ENCODE results near the gene MYBPC1. TPM values are rescaled to one million over a fixed set of nuclear protein-coding genes. Genes with fewer than 3 reads are reported as not detected.
"Not testable (repeated sequence)": the region's sequence is repeated elsewhere in the genome, so short reads cannot be mapped to it uniquely, and the experiment has no call there.

The MYBPC1 gene
- total RNA-seq, 1 donor from 2014 or later, result not detected

DNA sequence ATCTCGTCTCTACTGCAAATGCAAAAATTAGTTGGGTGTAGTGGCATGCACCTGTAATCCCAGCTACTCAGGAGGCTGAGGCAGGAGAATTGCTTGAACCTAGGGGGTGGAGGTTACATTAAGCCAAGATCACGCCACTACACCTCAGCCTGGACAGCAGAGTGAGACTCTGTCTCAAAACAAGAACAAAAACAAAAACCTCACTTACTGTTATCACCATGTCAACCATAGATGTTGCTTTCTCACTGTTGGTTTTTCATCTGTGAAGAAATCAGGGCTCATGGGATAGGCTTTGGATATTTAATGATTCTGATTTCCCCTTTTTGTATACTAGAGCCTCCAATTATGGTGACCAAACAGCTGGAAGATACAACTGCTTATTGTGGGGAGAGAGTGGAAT lies 52.9 kb downstream of the MYBPC1 start:
- Mint-ChIP-seq H3K27me3 (ENCODE audit: insufficient read depth) (peaks cover 16% of the 10 kb centered on the region), H3K4me3 (no peak overlapping the region), H3K9me3 (no peaks in the 10 kb centered on the region), H3K27ac (no peak overlapping the region), H3K4me1 (ENCODE audit: low read depth) (no peaks in the 10 kb centered on the region), H3K36me3 (ENCODE audit: low read depth) (no peaks in the 10 kb centered on the region)
- DNase-seq (ENCODE audit: low spot score), result no peak
- intact Hi-C loops (cut with micrococcal nuclease), result no loop called here

DNA sequence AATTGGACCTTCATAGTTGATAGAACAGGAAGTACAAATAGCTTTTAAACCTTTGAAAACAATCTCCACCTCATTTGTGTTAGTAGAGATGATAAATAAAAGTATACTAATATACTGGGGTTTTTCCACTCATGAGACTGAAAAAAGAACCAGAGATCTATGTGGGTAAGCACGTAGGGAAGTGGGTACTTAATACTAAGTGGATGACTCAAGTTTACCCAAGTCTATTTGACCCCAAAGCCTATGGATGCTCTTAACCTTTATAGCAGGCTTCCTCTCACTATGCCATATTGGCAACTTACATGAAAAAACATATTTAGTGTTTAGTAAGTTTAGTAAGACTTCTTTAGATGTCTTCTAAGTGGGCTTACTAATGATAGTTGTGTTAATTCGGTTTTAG lies 53.4 kb downstream of the MYBPC1 start:
- peaks cover 11% of the 10 kb centered on the region for H3K27me3 Mint-ChIP-seq (ENCODE audit: insufficient read depth)
- intact Hi-C loops (cut with micrococcal nuclease), result no loop called here
- H3K36me3 Mint-ChIP-seq (ENCODE audit: low read depth), result no peaks in the 10 kb centered on the region
- no peaks in the 10 kb centered on the region for H3K4me1 Mint-ChIP-seq (ENCODE audit: low read depth)
- H3K4me3 Mint-ChIP-seq, result no peak overlapping the region
- DNase-seq (ENCODE audit: low spot score), result no peak
- H3K27ac Mint-ChIP-seq, result no peak overlapping the region
- H3K9me3 Mint-ChIP-seq, result no peaks in the 10 kb centered on the region

DNA sequence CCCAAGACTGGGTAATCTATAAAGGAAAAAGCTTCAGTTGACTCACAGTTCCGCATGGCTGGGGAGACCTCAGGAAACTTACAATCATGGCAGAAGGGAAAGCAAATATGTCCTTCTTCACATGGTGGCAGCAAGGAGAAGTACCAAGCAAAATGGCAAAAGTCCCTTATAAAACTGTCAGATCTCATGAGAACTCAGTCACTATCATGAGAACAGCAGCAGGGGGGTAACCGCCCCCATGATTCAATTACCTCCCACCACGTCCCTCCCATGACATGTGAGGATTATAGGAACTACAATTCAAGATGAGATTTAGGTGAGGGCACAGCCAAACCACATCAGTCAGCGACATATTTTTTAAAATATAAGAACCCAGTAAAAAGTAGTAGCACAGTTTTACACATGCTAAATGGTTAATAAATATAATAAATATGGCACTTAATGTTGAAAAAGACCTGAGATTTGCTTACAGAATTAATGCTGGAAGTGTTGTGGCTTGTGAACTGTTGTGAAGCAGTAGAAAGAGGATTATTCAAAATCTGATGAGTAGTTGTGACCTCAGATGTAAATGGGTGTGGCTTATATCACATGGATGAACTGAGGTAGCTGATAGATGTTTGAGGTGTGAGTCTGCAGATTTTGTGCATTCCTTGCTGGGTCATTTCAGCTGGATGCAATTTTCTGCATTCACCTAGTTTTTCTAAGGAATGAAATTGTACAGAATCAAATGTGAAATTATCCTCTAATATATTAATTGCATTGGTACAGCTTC lies 55.8 kb downstream of the MYBPC1 start:
- H3K27ac Mint-ChIP-seq, result no peak overlapping the region
- no peaks in the 10 kb centered on the region for H3K9me3 Mint-ChIP-seq
- H3K27me3 Mint-ChIP-seq (ENCODE audit: insufficient read depth), result peaks cover 13% of the 10 kb centered on the region
- DNase-seq (ENCODE audit: low spot score), result no peak
- intact Hi-C loops (cut with micrococcal nuclease), result no loop called here
- H3K36me3 Mint-ChIP-seq (ENCODE audit: low read depth), result no peaks in the 10 kb centered on the region
- no peaks in the 10 kb centered on the region for H3K4me1 Mint-ChIP-seq (ENCODE audit: low read depth)
- H3K4me3 Mint-ChIP-seq, result no peak overlapping the region

DNA sequence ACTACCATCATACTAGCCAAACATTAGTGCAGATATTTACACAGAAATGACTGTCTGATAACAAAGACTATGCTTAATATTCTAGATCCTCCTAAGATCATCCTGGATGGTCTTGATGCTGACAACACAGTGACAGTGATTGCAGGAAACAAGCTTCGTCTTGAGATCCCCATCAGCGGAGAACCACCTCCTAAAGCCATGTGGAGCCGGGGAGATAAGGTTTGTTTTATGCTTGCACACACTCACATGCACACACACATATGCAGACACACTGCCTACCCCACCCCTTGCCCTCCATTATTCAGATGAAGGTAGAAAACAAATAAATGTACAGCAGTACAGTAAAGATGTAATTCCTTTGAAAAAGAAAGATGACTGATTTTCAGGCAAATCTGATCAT lies 58.3 kb downstream of the MYBPC1 start:
- DNase-seq (ENCODE audit: low spot score), result no peak
- H3K9me3 Mint-ChIP-seq, result no peaks in the 10 kb centered on the region
- no peaks in the 10 kb centered on the region for H3K36me3 Mint-ChIP-seq (ENCODE audit: low read depth)
- no peak overlapping the region for H3K4me3 Mint-ChIP-seq
- intact Hi-C loops (cut with micrococcal nuclease), result no loop called here
- no peaks in the 10 kb centered on the region for H3K4me1 Mint-ChIP-seq (ENCODE audit: low read depth)
- peaks cover 7% of the 10 kb centered on the region for H3K27me3 Mint-ChIP-seq (ENCODE audit: insufficient read depth)
- no peak overlapping the region for H3K27ac Mint-ChIP-seq

DNA sequence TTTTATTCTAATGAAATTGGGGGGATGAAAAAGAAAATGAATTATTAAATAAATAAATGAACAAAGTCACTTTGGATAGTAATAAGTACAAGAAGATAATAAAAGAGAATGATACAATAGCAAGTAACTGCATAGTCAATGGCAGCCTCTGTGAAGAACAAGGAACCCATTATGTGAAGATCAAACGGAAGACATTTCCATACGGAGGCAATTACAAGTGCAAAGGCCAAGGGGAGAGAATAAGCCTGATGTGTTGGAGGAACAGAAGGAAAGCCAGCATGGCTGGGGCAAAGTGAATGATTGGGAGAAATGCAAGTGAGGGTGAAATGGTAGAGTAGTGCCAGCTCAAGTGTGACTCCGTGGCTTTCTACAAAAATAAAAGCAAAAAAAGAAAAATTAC lies 58.7 kb downstream of the MYBPC1 start:
- no peak for DNase-seq (ENCODE audit: low spot score)
- Mint-ChIP-seq H3K4me1 (ENCODE audit: low read depth) (no peaks in the 10 kb centered on the region), H3K36me3 (ENCODE audit: low read depth) (no peaks in the 10 kb centered on the region), H3K27ac (no peak overlapping the region), H3K4me3 (no peak overlapping the region), H3K27me3 (ENCODE audit: insufficient read depth) (peaks cover 7% of the 10 kb centered on the region), H3K9me3 (no peaks in the 10 kb centered on the region)
- intact Hi-C loops (cut with micrococcal nuclease), result no loop called here

DNA sequence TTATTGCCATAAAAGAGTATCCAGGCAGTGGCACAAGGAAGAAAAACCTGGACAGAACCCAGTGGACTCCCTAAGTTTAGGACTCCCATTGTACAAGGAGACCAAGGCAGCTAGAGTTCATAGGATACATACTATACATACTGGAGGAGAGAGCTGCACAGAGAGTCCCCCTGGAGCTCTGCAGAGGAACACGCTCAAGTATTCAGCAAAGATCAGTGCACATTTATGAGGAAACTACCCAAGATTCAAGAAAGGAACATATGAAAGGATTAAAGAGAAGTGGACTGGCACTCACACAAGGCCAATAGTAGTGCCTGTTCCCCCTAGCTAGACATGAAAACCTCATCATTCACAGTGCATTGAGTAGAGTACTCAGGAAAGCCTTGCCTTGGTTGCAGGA lies 59.7 kb downstream of the MYBPC1 start:
- intact Hi-C loops (cut with micrococcal nuclease), result no loop called here
- Mint-ChIP-seq H3K9me3 (no peaks in the 10 kb centered on the region), H3K36me3 (ENCODE audit: low read depth) (no peaks in the 10 kb centered on the region), H3K27ac (no peak overlapping the region), H3K4me3 (no peak overlapping the region), H3K4me1 (ENCODE audit: low read depth) (no peaks in the 10 kb centered on the region), H3K27me3 (ENCODE audit: insufficient read depth) (peaks cover 7% of the 10 kb centered on the region)
- no peak for DNase-seq (ENCODE audit: low spot score)

DNA sequence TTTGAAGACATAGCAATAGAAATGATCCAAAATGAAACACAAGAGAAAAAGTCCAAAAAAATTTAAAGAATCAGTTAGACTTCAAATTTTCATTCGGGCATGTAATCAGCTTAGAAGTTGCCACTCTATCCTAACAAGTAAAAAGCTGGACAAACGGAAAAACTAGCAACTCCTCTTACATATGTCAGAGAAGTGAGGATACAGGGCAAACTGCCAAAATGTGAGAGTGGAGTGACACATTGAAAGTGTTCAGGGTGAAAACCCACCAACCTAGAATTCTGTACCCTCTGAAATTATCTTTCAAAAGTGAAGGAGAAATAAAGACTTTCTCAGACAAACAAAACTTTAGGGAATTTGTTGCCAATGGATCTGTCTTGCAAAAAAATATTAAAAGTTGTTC lies 60.6 kb downstream of the MYBPC1 start:
- intact Hi-C loops (cut with micrococcal nuclease), result no loop called here
- H3K9me3 Mint-ChIP-seq, result no peaks in the 10 kb centered on the region

DNA sequence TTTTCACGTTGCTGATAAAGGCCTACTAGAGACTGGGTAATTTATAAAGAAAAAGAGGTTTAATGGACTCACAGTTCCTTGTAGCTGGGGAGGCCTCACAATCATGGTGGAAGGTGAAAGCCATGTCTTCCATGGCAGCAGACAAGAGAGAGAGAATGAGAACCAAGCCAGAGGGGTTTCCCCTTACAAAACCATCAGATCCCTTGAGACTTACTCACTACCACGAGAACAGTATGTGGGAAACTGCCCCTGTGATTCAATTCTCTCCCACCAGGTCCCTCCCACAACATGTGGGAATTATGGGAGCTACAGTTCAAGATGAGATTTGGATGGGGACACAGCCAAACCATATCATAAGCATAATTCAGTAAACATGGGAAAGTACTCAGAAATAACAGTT lies 65.9 kb downstream of the MYBPC1 start:
- H3K4me3 Mint-ChIP-seq; DNase-seq (ENCODE audit: low spot score); H3K4me1 Mint-ChIP-seq (ENCODE audit: low read depth); H3K27ac Mint-ChIP-seq; H3K9me3 Mint-ChIP-seq; H3K27me3 Mint-ChIP-seq (ENCODE audit: insufficient read depth); H3K36me3 Mint-ChIP-seq (ENCODE audit: low read depth); intact Hi-C loops (cut with micrococcal nuclease): not testable (repeated sequence)

More for the DNA sequence above, 60.6 kb downstream of the MYBPC1 start:
- no peaks in the 10 kb centered on the region for H3K4me1 Mint-ChIP-seq (ENCODE audit: low read depth)
- H3K4me3 Mint-ChIP-seq, result no peak overlapping the region
- DNase-seq (ENCODE audit: low spot score), result no peak
- H3K27me3 Mint-ChIP-seq (ENCODE audit: insufficient read depth), result peaks cover 7% of the 10 kb centered on the region
- H3K27ac Mint-ChIP-seq, result no peak overlapping the region
- H3K36me3 Mint-ChIP-seq (ENCODE audit: low read depth), result no peaks in the 10 kb centered on the region

DNA sequence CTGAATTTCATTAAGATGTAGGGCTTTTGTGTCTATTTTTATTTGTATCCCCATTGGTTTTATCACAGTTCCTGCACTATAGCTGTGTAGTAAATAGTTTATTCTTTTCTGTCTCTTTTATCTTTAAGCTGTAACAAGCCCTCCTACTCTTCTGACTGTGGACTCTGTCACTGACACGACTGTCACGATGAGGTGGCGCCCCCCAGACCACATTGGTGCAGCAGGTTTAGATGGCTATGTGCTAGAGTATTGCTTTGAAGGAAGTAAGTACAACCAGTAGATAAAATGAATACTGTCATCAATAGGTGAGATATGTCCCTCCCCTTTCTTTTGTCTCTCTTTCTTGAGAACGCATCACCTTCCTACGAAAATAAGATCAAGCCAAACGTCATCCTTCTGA lies 68.5 kb downstream of the MYBPC1 start:
- Mint-ChIP-seq H3K9me3 (no peaks in the 10 kb centered on the region), H3K27me3 (ENCODE audit: insufficient read depth) (peaks cover 11% of the 10 kb centered on the region), H3K4me3 (no peak overlapping the region), H3K36me3 (ENCODE audit: low read depth) (no peaks in the 10 kb centered on the region), H3K27ac (no peak overlapping the region), H3K4me1 (ENCODE audit: low read depth) (no peaks in the 10 kb centered on the region)
- intact Hi-C loops (cut with micrococcal nuclease), result no loop called here
- no peak for DNase-seq (ENCODE audit: low spot score)

DNA sequence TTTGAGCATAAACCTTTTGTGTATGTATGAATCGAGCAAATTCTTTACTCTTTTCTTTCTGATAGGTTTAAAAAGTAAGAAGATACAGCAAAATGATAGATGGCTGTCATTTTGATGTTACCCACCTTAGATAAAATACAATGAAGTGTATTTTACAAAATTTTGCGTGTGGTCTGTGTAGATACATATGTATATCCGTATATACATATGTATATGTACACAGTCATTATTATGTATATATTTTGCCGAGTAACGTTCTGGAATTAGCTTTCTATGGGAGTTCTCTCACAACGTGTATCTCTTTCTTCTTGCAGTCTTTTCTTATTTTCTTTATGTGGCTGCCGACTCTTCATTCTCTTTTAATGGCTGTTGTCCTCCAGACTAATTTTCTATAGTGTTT lies 70.2 kb downstream of the MYBPC1 start:
- Mint-ChIP-seq H3K36me3 (ENCODE audit: low read depth) (no peaks in the 10 kb centered on the region), H3K4me1 (ENCODE audit: low read depth) (no peaks in the 10 kb centered on the region), H3K27ac (no peak overlapping the region), H3K4me3 (no peak overlapping the region), H3K27me3 (ENCODE audit: insufficient read depth) (peaks cover 11% of the 10 kb centered on the region), H3K9me3 (no peaks in the 10 kb centered on the region)
- no peak for DNase-seq (ENCODE audit: low spot score)
- intact Hi-C loops (cut with micrococcal nuclease), result no loop called here

DNA sequence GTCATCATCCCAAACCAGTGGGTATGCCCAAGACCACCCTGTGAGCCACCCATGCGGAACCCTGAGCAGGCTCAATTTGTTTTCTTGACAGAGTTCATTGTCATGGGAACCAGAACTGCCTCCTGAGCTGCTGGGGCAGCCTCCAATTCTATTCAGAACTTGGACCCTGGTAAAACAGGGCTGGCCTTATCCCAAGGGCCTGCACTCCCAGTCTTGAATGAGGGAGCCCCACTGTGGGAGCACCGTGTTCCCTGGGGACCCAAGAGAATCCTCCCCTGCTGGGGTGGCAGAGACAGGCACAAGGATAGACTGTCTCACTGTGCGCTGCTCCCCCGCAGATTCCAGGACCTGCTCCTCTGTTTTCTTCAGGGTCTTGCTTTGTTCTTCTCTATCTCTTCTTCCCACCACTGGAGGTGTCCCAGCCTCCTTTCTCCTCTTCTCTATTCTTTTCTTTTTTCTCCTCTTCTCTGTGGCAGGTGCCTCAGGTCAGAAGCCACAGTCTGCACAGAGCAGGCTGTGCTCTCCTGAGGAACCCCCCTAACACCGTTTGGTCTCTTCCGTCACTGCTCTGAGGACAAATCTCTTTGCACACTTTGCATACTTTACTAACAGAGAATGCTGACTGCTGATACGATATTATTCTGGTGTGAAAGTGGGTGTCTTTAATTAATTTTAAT lies 71.4 kb downstream of the MYBPC1 start:
- Mint-ChIP-seq H3K4me3 (no peak overlapping the region), H3K4me1 (ENCODE audit: low read depth) (peaks cover 2% of the 10 kb centered on the region), H3K36me3 (ENCODE audit: low read depth) (no peaks in the 10 kb centered on the region), H3K27ac (no peak overlapping the region), H3K27me3 (ENCODE audit: insufficient read depth) (peaks cover 11% of the 10 kb centered on the region), H3K9me3 (no peaks in the 10 kb centered on the region)
- no peak for DNase-seq (ENCODE audit: low spot score)
- intact Hi-C loops (cut with micrococcal nuclease), result no loop called here

DNA sequence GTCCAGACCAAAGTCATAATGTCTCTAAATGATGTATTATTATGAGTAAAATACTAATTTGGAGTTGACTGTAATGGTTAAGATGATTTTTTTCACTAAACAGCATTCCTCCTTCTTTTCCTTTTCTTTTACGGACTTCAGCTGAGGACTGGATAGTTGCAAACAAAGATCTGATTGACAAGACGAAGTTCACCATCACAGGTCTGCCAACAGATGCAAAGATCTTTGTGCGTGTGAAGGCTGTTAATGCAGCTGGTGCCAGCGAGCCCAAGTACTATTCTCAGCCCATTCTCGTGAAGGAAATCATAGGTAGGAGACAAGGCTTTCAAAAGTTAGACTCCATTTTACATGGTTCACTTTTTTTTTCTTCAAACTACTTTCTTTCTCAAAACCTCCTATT lies 72.8 kb downstream of the MYBPC1 start:
- H3K4me1 Mint-ChIP-seq (ENCODE audit: low read depth), result peaks cover 9% of the 10 kb centered on the region
- no peaks in the 10 kb centered on the region for H3K36me3 Mint-ChIP-seq (ENCODE audit: low read depth)
- no peak for DNase-seq (ENCODE audit: low spot score)
- H3K4me3 Mint-ChIP-seq, result no peak overlapping the region
- H3K9me3 Mint-ChIP-seq, result no peaks in the 10 kb centered on the region
- no peak overlapping the region for H3K27ac Mint-ChIP-seq
- H3K27me3 Mint-ChIP-seq (ENCODE audit: insufficient read depth), result peaks cover 11% of the 10 kb centered on the region
- intact Hi-C loops (cut with micrococcal nuclease), result no loop called here

DNA sequence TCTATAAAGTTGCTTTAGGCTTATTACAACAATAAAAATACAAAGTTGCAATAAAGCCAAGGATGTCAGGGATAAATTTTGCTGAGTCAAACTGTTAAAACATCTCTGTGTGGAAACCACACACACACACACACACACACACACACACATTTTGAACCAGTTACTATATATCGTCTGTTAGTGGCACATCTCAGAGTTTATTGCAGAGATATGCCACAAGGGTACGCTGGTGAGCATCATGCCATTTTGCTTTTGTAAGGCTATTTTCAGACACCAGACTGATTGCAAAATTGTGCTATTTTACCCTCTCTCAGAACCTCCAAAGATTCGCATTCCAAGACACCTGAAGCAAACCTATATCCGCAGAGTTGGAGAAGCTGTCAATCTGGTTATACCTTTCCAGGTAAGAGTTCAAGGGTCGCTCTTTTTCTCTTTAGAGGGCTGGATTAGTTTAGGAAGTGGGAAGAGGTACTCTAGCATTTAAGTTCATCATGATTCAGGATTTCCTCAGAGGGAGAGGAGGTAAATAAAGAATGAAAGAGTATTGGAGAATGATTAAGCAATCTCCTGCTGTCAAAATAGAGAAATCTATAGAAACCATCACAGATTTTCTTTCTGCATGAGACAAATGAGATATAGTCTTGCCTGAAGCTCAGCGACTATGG lies 75.4 kb downstream of the MYBPC1 start:
- DNase-seq (ENCODE audit: low spot score), result no peak
- Mint-ChIP-seq H3K27me3 (ENCODE audit: insufficient read depth) (peaks cover 7% of the 10 kb centered on the region), H3K4me1 (ENCODE audit: low read depth) (peaks cover 9% of the 10 kb centered on the region), H3K9me3 (no peaks in the 10 kb centered on the region), H3K27ac (no peak overlapping the region), H3K4me3 (no peak overlapping the region), H3K36me3 (ENCODE audit: low read depth) (no peaks in the 10 kb centered on the region)
- intact Hi-C loops (cut with micrococcal nuclease), result loop anchor here (2.0 kb wide), 1 partner anchor 169 kb away; no protein-coding TSS in a partner anchor
